IMR-90 (cell line): ENCODE results near the gene CIDEA. TPM values are rescaled to one million over a fixed set of nuclear protein-coding genes. Genes with fewer than 3 reads are reported as not detected.
A peak's percentile ranks its signal among the peaks of the same experiment; 100 is the strongest.

ENCODE experiments used
- ATAC-seq: fragments of 200-7000 bp; cut with Tn5 transposase; 2 replicates; pipeline ENCODE4 v1.9.1; 2020; ENCODE audit warnings: low read depth, mild to moderate bottlenecking, moderate library complexity
- BruUV-seq: library from RNA; stranded (reverse); fragments of 400-500 nt; replicated peaks from 2 replicates; lab custom pipeline; 2021; lab: Mats Ljungman, UMichigan
- CTCF ChIA-PET: fragments of 300-600 bp; formaldehyde crosslinking; extraction: SDS; loops from one replicate; lab custom pipeline; 2021; ENCODE audit warnings: antibody characterized with exemption; lab: Yijun Ruan, JAX
- POLR2A ChIA-PET: fragments of 300-600 bp; sonication (Branson Sonifier 250); formaldehyde crosslinking; loops from one replicate; lab custom pipeline; 2022; ENCODE audit warnings: antibody characterized with exemption; ENCODE audit not compliant: unreplicated experiment; lab: Charles Lee
- DNase-seq: peaks from one replicate; pipeline ENCODE4 v3.0.0; 2013
- H2AFZ ChIP-seq: replicated peaks from 2 replicates; pipeline ENCODE3; 2013; ENCODE audit warnings: low read length, mild to moderate bottlenecking; ENCODE audit not compliant: poor library complexity
- H2AK5ac ChIP-seq: 2 replicates; pipeline ENCODE4 v1.6.1; 2013; ENCODE audit warnings: low read depth, low read length, inconsistent platforms
- H2AK9ac ChIP-seq: replicated peaks from 2 replicates; pipeline ENCODE3; 2013; ENCODE audit warnings: mild to moderate bottlenecking, low read depth, low read length, moderate library complexity; ENCODE audit not compliant: poor library complexity
- H2BK120ac ChIP-seq: 2 replicates; pipeline ENCODE4 v1.6.1; 2013; ENCODE audit warnings: low read depth, low read length, inconsistent platforms
- H2BK15ac ChIP-seq: 3 replicates; pipeline ENCODE4 v1.6.1; 2013; ENCODE audit warnings: low read depth, low read length, inconsistent platforms
- H2BK20ac ChIP-seq: 2 replicates; pipeline ENCODE4 v1.6.1; 2013; ENCODE audit warnings: low read depth, mild to moderate bottlenecking, inconsistent platforms, low read length, moderate library complexity
- H2BK5ac ChIP-seq: 2 replicates; pipeline ENCODE4 v1.6.1; 2013; ENCODE audit warnings: mild to moderate bottlenecking, low read depth, low read length, inconsistent platforms; ENCODE audit not compliant: poor library complexity, severe bottlenecking
- H3K14ac ChIP-seq: replicated peaks from 2 replicates; pipeline ENCODE4 v1.6.1; 2013; ENCODE audit warnings: low read depth, low read length, inconsistent platforms
- H3K18ac ChIP-seq: 2 replicates; pipeline ENCODE4 v1.6.1; 2013; ENCODE audit warnings: low read depth, low read length, control low read depth
- H3K23ac ChIP-seq: 2 replicates; pipeline ENCODE4 v1.6.1; 2013; ENCODE audit warnings: low read depth, low read length, inconsistent platforms
- H3K27ac ChIP-seq: 2 replicates; pipeline ENCODE4 v1.5.1; 2013; ENCODE audit warnings: mild to moderate bottlenecking, control low read depth, low read length; ENCODE audit not compliant: insufficient read depth
- H3K27me3 ChIP-seq: 2 replicates; pipeline ENCODE4 v1.6.1; 2013; ENCODE audit warnings: low read length; ENCODE audit not compliant: control insufficient read depth, insufficient read depth
- H3K36me3 ChIP-seq: 2 replicates; pipeline ENCODE4 v1.6.1; 2013; ENCODE audit warnings: low read length, mixed read lengths; ENCODE audit not compliant: control insufficient read depth, insufficient read depth
- H3K4ac ChIP-seq: 2 replicates; pipeline ENCODE4 v1.6.1; 2013; ENCODE audit warnings: low read depth, low read length, inconsistent platforms
- H3K4me1 ChIP-seq: 2 replicates; pipeline ENCODE4 v1.6.1; 2013; ENCODE audit warnings: low read length, mixed read lengths; ENCODE audit not compliant: control insufficient read depth, insufficient read depth
- H3K4me2 ChIP-seq: 2 replicates; pipeline ENCODE4 v1.6.1; 2013; ENCODE audit warnings: low read depth, mild to moderate bottlenecking, control low read depth, low read length, moderate library complexity
- H3K4me3 ChIP-seq: 2 replicates; pipeline ENCODE4 v1.5.1; 2013; ENCODE audit warnings: low read depth, mild to moderate bottlenecking, control low read depth, low read length, moderate library complexity; ENCODE audit not compliant: insufficient read depth
- H3K56ac ChIP-seq: 2 replicates; pipeline ENCODE4 v1.6.1; 2013; ENCODE audit warnings: low read length, inconsistent platforms; ENCODE audit not compliant: insufficient read depth; ENCODE audit errors: extremely low read depth
- H3K79me1 ChIP-seq, 2 experiments: 2 replicates each; pipeline ENCODE4 v1.6.1; 2013; ENCODE audit warnings: low read length in 2 of 2, inconsistent platforms in 1 of 2, low read depth in 1 of 2
- H3K9ac ChIP-seq: 2 replicates; pipeline ENCODE4 v1.6.1; 2013; ENCODE audit warnings: low read depth, low read length, control low read depth
- H3K9me1 ChIP-seq: 2 replicates; pipeline ENCODE4 v1.6.1; 2013; ENCODE audit warnings: low read length, inconsistent platforms; ENCODE audit not compliant: insufficient read depth
- H3K9me3 ChIP-seq: 2 replicates; pipeline ENCODE4 v1.6.1; 2013; ENCODE audit warnings: low read length; ENCODE audit not compliant: control insufficient read depth, insufficient read depth
- H4K20me1 ChIP-seq: 2 replicates; pipeline ENCODE4 v1.6.1; 2013; ENCODE audit warnings: low read length, inconsistent platforms; ENCODE audit not compliant: insufficient read depth
- H4K5ac ChIP-seq: 2 replicates; pipeline ENCODE4 v1.6.1; 2013; ENCODE audit warnings: mild to moderate bottlenecking, low read depth, low read length, control low read depth
- H4K8ac ChIP-seq, 2 experiments: 2 replicates each; pipeline ENCODE4 v1.6.1; 2013; ENCODE audit warnings: low read depth in 2 of 2, low read length in 2 of 2, control low read depth in 1 of 2, inconsistent platforms in 1 of 2
- H4K91ac ChIP-seq: 2 replicates; pipeline ENCODE4 v1.6.1; 2013; ENCODE audit warnings: low read depth, low read length, inconsistent platforms; ENCODE audit not compliant: insufficient read depth
- MAFK ChIP-seq: IDR thresholded peaks from 2 replicates; pipeline ENCODE4 v1.6.1; 2012; ENCODE audit warnings: low read depth, low read length, improper control_type of control experiment
- RAD21 ChIP-seq: IDR thresholded peaks from 2 replicates; pipeline ENCODE4 v1.6.1; 2012; ENCODE audit warnings: low read length, improper control_type of control experiment
- SMC3 ChIP-seq: fragments of 150-350 bp; IDR thresholded peaks from 2 replicates; pipeline ENCODE4 v1.6.1; 2016; ENCODE audit warnings: low read depth, mild to moderate bottlenecking, antibody characterized with exemption, low read length, moderate library complexity
- WGBS, 2 experiments: methylation state at CpG; one replicate each; pipeline versions ENCODE4 v1.1.5 to v1.1.7; 2013; ENCODE audit warnings: missing lambda C conversion rate in 2 of 2; ENCODE audit not compliant: insufficient read length in 1 of 2; ENCODE audit errors: extremely low coverage in 2 of 2; 5-methylcytosine and 5-hydroxymethylcytosine counted together
- dilution Hi-C: fragments of 300-500 bp; cut with HindIII; formaldehyde crosslinking; loops from one replicate; pipeline ENCODE4 v1.14.3; 2018; ENCODE audit warnings: low sequenced_read_pairs; ENCODE audit not compliant: unreplicated experiment
- in situ Hi-C: fragments of 300-500 bp; cut with MboI; formaldehyde crosslinking; loops from 3 replicates; pipeline ENCODE4 v1.14.3; 2019; ENCODE audit warnings: low sequenced_read_pairs, inconsistent platforms, mixed read lengths
- intact Hi-C: fragments of 100-400 bp; cut with micrococcal nuclease; formaldehyde crosslinking; loops from 2 replicates; pipeline ENCODE4 v1.10.0; 2022
- polyA plus RNA-seq, 3 experiments: library from polyadenylated mRNA; depleted of rRNA; stranded (reverse); fragments of >200 nt; gene quantifications; 2 replicates each; pipeline ENCODE4 v1.2.3, GENCODE V29; 2012; ENCODE audit warnings: low replicate concordance in 1 of 3
- total RNA-seq: library from RNA; depleted of rRNA; stranded (reverse); fragments of >200 nt; gene quantifications from 2 replicates; pipeline ENCODE4 v1.2.3, GENCODE V29; 2012
- TF ChIP-seq, protein P1 (sequence below): conservative IDR thresholded peaks from 2 replicates; pipeline ENCODE4 v1.5.1; 2012; ENCODE audit warnings: mild to moderate bottlenecking, low read depth, low read length, improper control_type of control experiment

The CIDEA gene
- total and polyA plus RNA-seq, 2 of the 4 experiments (the other 2 are of a cell fraction): not detected

- Histone ChIP-seq H2AFZ (no peak overlapping the region), H4K5ac (no peak overlapping the region), H3K14ac (no peak overlapping the region), H3K4me2 (no peak overlapping the region), H3K4ac (no peak overlapping the region), H2BK120ac (no peak overlapping the region), H3K9ac (no peak overlapping the region), H2AK9ac (no peak overlapping the region), H3K4me1 (no peaks in the 10 kb centered on the region), H3K27ac (no peak overlapping the region), H2BK15ac (no peak overlapping the region), H4K8ac (no peak overlapping the region), H3K79me1 (no peaks in the 10 kb centered on the region), H3K18ac (no peak overlapping the region), H3K23ac (no peak overlapping the region), H3K27me3 (peaks cover 62% of the 10 kb centered on the region), H3K56ac (no peak overlapping the region), H3K9me3 (no peaks in the 10 kb centered on the region; the same call in 1 of the 2 replicates), H2BK5ac (no peak overlapping the region), H3K9me1 (no peaks in the 10 kb centered on the region), H4K20me1 (no peaks in the 10 kb centered on the region), H2AK5ac (no peak overlapping the region), H3K4me3 (no peak overlapping the region), H3K36me3 (no peaks in the 10 kb centered on the region), H2BK20ac (no peak overlapping the region), H4K91ac (no peak overlapping the region)
- ChIA-PET POLR2A (interaction anchor here (0.9 kb wide), 1 partner anchor 41 kb away, joined by 3 read pairs; no protein-coding TSS in a partner anchor), CTCF (no interaction called here)
- DNase-seq (no peak), ATAC-seq (peak; percentile 32; the same call in 1 of the 2 replicates)
- intact Hi-C loops: no loop called here
- in situ Hi-C loops: no loop called here
- dilution Hi-C loops: no loop called here
- WGBS, 2 experiments: 56% methylated on average over 15 of the region's 32 CpGs; no CpG with 5 or more reads in 1 of the 2 experiments
- TF ChIP-seq, protein P1, sequence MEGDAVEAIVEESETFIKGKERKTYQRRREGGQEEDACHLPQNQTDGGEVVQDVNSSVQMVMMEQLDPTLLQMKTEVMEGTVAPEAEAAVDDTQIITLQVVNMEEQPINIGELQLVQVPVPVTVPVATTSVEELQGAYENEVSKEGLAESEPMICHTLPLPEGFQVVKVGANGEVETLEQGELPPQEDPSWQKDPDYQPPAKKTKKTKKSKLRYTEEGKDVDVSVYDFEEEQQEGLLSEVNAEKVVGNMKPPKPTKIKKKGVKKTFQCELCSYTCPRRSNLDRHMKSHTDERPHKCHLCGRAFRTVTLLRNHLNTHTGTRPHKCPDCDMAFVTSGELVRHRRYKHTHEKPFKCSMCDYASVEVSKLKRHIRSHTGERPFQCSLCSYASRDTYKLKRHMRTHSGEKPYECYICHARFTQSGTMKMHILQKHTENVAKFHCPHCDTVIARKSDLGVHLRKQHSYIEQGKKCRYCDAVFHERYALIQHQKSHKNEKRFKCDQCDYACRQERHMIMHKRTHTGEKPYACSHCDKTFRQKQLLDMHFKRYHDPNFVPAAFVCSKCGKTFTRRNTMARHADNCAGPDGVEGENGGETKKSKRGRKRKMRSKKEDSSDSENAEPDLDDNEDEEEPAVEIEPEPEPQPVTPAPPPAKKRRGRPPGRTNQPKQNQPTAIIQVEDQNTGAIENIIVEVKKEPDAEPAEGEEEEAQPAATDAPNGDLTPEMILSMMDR: peak; percentile 36
- TF ChIP-seq RAD21 (peak; percentile 37), MAFK (no peak), SMC3 (peak; percentile 10; the same call in 1 of the 2 replicates)
- no TSS peak for BruUV-seq
Measured at GRCh38 chr18:12246849-12247808, 7.0 kb upstream of the CIDEA start.
